A673 (cell line): ENCODE measurements around the gene CNOT6L. TPM values are rescaled to one million over a fixed set of nuclear protein-coding genes. Genes with fewer than 3 reads are reported as not detected.

Source experiments
- BruUV-seq: library from RNA; stranded (reverse); fragments of 400-500 nt; replicated peaks from 2 replicates; lab custom pipeline; 2021; lab: Mats Ljungman, UMichigan
- CTCF ChIA-PET: fragments of 300-600 bp; sonication (Branson Sonifier 250); formaldehyde crosslinking; loops from one replicate; lab custom pipeline; 2022; ENCODE audit warnings: antibody characterized with exemption; lab: Charles Lee
- POLR2A ChIA-PET: fragments of 300-600 bp; sonication (Branson Sonifier 250); formaldehyde crosslinking; loops from one replicate; lab custom pipeline; 2022; ENCODE audit warnings: antibody characterized with exemption; ENCODE audit not compliant: low non-redundant PET; lab: Charles Lee
- DNase-seq: peaks from one replicate; pipeline ENCODE4 v3.0.0-alpha.2; 2015; ENCODE audit warnings: low spot score
- H3K27ac ChIP-seq: fragments of 200-600 bp; sonication (generic); 2 replicates; pipeline ENCODE4 v1.5.1; 2016; ENCODE audit warnings: mixed run types, low read depth, mild to moderate bottlenecking, mixed read lengths, antibody characterized with exemption, low read length; ENCODE audit not compliant: poor library complexity, severe bottlenecking
- H3K27me3 ChIP-seq: fragments of 200-600 bp; sonication (generic); replicated peaks from 2 replicates; pipeline ENCODE4 v1.6.1; 2017; ENCODE audit warnings: mixed run types, low read depth, mild to moderate bottlenecking, mixed read lengths, antibody characterized with exemption, low read length; ENCODE audit not compliant: insufficient read depth, poor library complexity
- H3K36me3 ChIP-seq: fragments of 200-600 bp; sonication (generic); 2 replicates; pipeline ENCODE4 v1.6.1; 2016; ENCODE audit warnings: mixed run types, mild to moderate bottlenecking, mixed read lengths, antibody characterized with exemption, low read length; ENCODE audit not compliant: insufficient read depth, poor library complexity, severe bottlenecking
- H3K4me1 ChIP-seq: fragments of 200-600 bp; sonication (generic); 2 replicates; pipeline ENCODE4 v1.6.1; 2017; ENCODE audit warnings: mixed run types, mild to moderate bottlenecking, mixed read lengths, antibody characterized with exemption, low read length; ENCODE audit not compliant: insufficient read depth, poor library complexity, severe bottlenecking
- H3K4me3 ChIP-seq: fragments of 200-600 bp; sonication (generic); 2 replicates; pipeline ENCODE4 v1.5.1; 2016; ENCODE audit warnings: low read depth, mixed run types, mild to moderate bottlenecking, mixed read lengths, low read length; ENCODE audit not compliant: poor library complexity, severe bottlenecking
- H3K9me3 ChIP-seq: fragments of 200-600 bp; sonication (generic); 2 replicates; pipeline ENCODE4 v1.6.1; 2016; ENCODE audit warnings: mixed run types, low read depth, mild to moderate bottlenecking, mixed read lengths, antibody characterized with exemption, low read length; ENCODE audit not compliant: poor library complexity, severe bottlenecking
- CTCF ChIP-seq: fragments of 300-800, 200-600 bp; sonication (generic); conservative IDR thresholded peaks from 2 replicates; pipeline ENCODE4 v1.5.1; 2017; ENCODE audit warnings: low read depth, mild to moderate bottlenecking, antibody characterized with exemption, low read length, moderate library complexity, mixed read lengths
- EZH2 ChIP-seq: fragments of 200-600 bp; sonication (generic); IDR thresholded peaks from 2 replicates; pipeline ENCODE4 v1.6.1; 2017; ENCODE audit warnings: borderline replicate concordance, low read depth, mild to moderate bottlenecking, mixed read lengths, antibody characterized with exemption, low read length; ENCODE audit not compliant: poor library complexity, severe bottlenecking
- intact Hi-C: fragments of 100-400 bp; cut with micrococcal nuclease; formaldehyde crosslinking; loops from one replicate; pipeline ENCODE4 v1.10.0; 2022; ENCODE audit not compliant: unreplicated experiment
- total RNA-seq: library from RNA; stranded (reverse); gene quantifications from 2 replicates; pipeline ENCODE4 v1.2.3, GENCODE V29; 2021

The CNOT6L gene
- total RNA-seq, 1 experiment from 2014 or later: 13.4 TPM

GRCh38 chr4:77804471-77804870, 14.7 kb downstream of the CNOT6L start:
- no peaks in the 10 kb centered on the region for H3K27me3 ChIP-seq

GRCh38 chr4:77802402-77802801, 16.8 kb downstream of the CNOT6L start:
- Histone ChIP-seq H3K9me3 (no peaks in the 10 kb centered on the region), H3K4me3 (no peak overlapping the region), H3K27me3 (no peaks in the 10 kb centered on the region), H3K4me1 (peaks cover 5% of the 10 kb centered on the region), H3K36me3 (no peaks in the 10 kb centered on the region), H3K27ac (no peak overlapping the region)
- intact Hi-C loops: no loop called here
- no TSS peak for BruUV-seq
- no peak for DNase-seq
- no peak for TF ChIP-seq EZH2
- no peak for TF ChIP-seq CTCF
- ChIA-PET POLR2A (no interaction called here), CTCF (no interaction called here)

More at GRCh38 chr4:77804471-77804870, 14.7 kb downstream of the CNOT6L start:
- TF ChIP-seq CTCF (no peak), EZH2 (no peak)
- no peaks in the 10 kb centered on the region for H3K9me3 ChIP-seq
- no peak overlapping the region for H3K27ac ChIP-seq
- DNase-seq: no peak
- ChIA-PET POLR2A (no interaction called here), CTCF (no interaction called here)
- H3K4me1 ChIP-seq: peaks cover 5% of the 10 kb centered on the region
- no TSS peak for BruUV-seq
- H3K36me3 ChIP-seq: no peaks in the 10 kb centered on the region
- intact Hi-C loops: no loop called here
- no peak overlapping the region for H3K4me3 ChIP-seq

GRCh38 chr4:77801260-77801608, 17.9 kb downstream of the CNOT6L start:
- BruUV-seq: no TSS peak
- POLR2A ChIA-PET: no interaction called here
- no peak for DNase-seq
- Histone ChIP-seq H3K36me3 (no peaks in the 10 kb centered on the region), H3K4me1 (peaks cover 5% of the 10 kb centered on the region), H3K27me3 (no peaks in the 10 kb centered on the region), H3K9me3 (no peaks in the 10 kb centered on the region), H3K27ac (no peak overlapping the region), H3K4me3 (no peak overlapping the region)
- intact Hi-C loops: no loop called here
- CTCF ChIA-PET: no interaction called here
- TF ChIP-seq CTCF (no peak), EZH2 (no peak)
